ENCODE data around the gene OLFM1.

The OLFM1 gene

GRCh38 chr9:135077497-135078200 lies 9.8 kb upstream of the OLFM1 start:
- DNase-seq, result peak; percentile 65

GRCh38 chr9:135078361-135078821 lies 9.1 kb upstream of the OLFM1 start:
- peak; percentile 89 for DNase-seq

GRCh38 chr9:135079018-135079417 lies 8.4 kb upstream of the OLFM1 start:
- no peak for DNase-seq

DNA sequence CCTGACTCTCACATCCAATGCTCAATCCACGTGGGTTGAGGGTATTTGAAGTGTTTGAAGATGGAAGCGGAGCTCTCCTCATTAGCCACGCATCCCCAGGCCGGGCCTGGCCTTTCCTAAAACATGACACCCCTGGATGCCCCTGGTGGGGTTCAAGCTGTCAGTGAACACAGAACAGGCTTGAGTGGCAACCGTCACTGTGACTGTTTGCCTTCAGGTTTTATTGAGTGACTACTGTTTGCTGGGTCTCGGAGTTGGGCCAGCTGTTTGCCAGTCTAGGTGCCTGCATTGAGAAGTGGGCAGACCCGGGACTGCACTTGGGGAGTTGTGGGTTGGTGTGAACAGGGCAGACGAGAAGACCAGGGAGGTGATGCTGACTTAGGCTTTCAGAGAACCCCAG lies 7.8 kb upstream of the OLFM1 start:
- DNase-seq, result no peak

- DNase-seq, result peak; percentile 55
Measured at GRCh38 chr9:135080286-135081263, 6.9 kb upstream of the OLFM1 start.

- no peak for DNase-seq
Measured at GRCh38 chr9:135081264-135081660, 6.2 kb upstream of the OLFM1 start.

- DNase-seq, result no peak
Measured at GRCh38 chr9:135081731-135082130, 5.7 kb upstream of the OLFM1 start.

DNA sequence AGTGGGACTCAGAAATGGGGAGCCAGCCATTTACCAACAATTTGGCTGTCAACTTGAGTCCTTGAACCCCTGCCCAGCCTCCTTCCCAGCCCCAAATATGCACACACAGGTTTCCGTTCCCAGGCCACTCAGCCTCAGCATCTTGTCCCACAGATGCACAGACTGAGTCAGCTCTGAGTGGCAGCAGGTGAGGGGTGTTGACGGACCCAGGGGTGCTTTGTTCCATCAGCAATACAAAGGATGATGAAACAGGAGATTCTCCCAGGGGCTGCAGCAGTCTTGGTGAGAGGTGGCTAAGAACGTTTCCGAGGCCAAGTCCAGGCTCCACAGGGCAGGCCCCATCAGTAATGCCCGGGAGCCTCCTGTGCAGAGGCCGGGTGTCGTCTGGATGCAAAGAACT lies 4.9 kb upstream of the OLFM1 start:
- peak; percentile 22 for DNase-seq

DNA sequence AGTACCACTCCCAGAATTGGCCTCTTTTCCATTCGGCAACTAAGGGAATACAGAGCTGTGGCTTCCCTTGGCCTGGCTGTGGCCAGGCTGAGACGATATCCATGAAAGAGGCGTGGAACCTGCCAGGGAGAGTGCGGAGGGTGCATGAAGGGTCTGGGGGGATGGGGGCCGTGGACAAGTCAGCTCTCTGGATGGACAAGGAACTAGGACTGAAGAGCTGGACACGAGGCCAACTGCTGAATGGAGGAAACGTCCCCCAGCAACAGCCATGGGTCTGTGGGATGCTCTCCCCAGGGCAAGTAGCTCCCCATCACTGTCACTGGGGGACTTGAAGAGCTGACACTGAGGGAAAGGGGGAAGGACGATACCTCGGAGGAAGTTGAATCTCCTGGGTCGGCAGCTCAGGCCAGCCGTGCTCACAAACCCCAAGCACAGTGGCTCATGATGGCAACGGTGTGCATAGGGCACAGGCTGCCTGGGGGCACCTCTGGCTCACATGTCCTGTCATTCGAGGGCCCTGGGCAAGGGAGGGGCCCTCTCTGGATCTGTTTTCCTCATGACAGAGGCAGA lies 4.1 kb upstream of the OLFM1 start:
- no peak for DNase-seq

DNA sequence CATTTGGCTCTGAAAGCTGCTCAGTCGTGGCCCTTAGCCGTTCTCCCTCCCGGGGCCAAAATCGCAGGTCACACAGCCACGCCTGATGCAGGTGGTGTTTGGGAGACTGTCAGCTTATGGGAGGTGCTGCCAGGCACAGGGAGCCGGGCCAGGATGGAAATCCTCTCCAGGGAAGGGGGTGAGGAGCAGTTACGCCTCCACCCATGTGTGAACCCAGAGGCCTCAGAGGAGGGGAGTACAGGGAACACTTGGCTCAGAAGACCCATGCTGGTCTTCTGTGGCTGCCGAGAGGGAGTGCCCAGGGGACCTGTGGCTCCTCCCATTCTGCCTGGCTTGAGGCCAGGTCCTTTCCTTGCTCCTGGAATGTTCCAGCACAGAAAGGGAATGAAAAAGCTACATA lies 3.6 kb upstream of the OLFM1 start:
- DNase-seq, result peak; percentile 79

DNA sequence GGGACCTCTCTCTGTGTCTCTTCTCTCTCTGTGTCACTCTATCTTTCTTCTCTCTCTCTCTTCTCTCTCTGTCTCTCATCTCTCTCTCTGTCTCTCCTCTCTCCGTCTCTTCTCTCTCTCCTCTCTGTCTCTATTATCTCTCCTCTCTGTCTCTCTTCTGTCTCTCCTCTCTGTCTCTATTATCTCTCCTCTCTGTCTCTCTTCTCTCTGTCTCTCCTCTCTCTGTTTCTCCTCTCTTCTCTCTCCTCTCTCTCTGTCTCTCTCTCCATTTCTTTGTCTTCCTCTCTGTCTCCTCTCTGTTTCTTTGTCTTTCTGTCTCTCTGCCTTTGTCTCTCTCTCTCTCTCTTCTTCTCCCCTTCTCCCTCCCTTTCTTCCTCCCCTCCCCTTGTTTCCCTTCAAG lies 3.2 kb upstream of the OLFM1 start:
- DNase-seq, result no peak

DNA sequence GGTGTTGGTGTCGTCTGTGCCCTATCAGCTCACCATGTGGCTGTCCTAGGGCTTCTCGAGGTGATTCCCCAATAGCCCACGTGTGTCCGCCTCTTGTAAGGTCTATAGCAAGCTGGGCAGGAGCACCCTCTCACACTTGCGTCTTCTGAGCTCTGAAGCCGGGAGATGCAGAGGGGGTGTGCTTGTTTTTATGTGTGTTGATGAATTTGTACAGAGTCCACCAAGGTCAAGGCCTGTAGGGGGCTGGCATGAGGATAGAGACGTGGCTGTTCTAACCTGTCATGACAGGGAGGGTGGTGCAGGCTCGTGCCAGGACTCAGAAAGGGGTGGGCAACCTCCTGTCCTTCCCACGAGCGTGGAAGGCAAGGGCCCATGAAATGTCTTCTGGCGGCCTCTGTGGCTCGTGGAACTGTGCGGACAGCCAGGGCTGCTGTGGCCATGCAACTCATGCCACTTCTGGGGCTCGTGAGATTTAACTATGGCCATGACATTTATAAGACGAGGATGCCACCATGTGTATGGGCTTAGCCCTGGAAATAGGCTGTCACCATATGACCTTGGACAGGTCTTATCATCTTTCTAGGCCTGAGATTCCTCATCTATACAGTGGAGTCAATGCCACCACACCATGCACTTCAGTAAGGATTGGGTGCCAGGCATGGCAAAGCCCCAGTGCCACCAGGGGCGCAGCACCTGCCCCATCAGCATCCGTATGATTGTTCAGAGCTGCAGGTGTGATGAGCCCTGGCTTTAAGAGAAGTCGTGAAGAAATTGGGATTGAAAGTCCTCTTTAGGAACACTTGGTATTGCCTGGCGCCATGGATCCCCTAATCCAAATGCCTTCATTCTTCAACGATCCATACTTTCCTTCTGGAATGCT lies 2.3 kb upstream of the OLFM1 start:
- no peak for DNase-seq

DNA sequence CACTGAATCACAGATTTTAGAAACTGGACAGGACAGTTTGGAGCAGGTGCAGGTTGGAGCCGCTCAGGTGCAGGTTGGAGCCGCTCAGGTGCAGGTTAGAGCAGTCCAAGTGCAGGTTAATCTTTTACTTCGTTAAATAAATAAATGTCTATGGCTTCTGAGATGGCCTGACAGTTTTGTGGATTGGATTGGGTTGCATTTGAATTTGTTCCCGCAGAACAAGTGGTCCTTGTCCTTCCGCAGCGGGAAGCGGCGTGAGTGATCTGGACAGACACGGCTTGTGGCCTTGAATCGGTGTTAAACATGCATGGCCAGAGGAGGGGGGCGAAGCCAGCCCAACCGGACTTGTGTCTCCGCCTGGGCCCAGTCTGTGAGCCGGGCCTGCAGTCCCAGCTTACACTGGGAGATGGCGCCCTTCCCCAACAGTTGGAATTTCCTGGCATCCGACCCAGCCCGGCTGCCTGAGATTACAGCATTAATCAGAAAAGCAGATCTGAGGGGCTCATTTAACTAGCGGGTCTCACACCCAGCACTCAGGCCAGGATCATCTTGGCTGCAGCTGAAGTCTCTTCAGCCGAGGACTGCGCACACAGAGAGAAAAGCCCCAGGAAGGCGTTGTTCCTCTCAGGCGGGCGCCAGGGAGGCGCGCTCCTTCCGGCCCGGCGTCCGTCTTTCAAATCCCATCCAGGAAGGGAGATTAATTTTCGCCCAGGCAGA lies 1.5 kb upstream of the OLFM1 start:
- peak; percentile 67 for DNase-seq

DNA sequence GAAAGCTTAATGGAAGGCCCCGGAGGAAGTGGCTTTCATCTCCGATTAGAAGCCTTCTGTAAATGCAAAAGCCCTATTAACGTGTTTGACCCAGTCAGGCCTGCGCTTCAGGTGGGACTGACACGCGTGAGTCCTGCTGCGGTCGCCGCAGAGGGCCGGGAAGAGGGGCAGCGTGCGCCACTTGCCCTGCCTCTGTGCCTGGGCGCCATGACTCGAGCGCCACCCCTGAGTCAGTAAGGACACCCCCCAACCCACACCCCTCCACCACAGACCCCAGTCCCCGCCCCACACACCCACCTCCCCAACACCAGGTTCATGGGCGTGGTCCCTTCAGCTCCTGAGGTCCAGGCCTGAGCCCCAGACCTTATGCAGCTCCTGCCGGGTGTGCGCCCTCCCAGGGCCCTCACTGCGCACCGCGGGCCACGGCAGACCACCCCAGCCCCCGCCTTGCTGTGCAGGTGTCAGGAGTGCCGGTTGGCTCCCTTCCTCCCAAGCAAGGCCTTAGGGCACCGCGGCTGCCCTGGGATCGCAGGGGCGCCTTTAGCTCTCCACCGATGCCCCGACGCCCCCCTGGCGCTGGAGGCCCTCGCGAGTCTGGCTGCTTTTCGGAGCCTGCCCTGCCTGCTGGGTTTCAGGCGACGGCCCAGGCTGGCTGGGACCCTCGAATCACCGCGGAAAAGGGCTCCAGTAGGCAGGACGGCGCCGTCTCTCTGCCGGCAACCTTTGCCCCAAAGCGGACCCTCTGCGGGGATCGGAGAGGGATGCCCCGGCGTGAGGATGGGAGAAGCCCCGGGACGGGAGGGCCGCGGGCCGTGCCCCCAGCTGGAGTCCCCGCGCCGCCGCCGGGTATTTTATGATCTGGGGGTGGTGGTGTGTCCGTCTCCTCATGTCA lies 625 bp upstream of the OLFM1 start:
- no peak for DNase-seq

DNA sequence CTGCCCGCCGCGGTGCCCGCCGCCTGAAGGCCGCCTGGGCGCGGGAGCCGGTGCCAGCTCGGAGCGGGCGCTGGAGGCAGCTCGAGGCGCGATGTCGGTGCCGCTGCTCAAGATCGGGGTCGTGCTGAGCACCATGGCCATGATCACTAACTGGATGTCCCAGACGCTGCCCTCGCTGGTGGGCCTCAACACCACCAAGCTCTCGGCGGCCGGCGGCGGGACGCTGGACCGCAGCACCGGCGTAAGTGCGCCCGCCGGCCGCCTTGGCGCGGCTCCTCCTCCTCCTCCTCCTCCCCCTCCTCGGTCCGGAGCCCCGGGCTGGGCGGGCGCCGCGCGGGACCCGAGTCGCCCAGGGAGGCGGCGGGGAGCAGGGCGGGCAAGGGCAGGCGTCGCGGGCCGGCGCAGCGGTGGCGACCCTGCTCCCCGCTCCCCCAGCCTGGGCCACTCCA lies 455 bp downstream of the OLFM1 start:
- DNase-seq, result peak; percentile 15

GRCh38 chr9:135088348-135088978 lies 995 bp downstream of the OLFM1 start:
- no peak for DNase-seq

DNA sequence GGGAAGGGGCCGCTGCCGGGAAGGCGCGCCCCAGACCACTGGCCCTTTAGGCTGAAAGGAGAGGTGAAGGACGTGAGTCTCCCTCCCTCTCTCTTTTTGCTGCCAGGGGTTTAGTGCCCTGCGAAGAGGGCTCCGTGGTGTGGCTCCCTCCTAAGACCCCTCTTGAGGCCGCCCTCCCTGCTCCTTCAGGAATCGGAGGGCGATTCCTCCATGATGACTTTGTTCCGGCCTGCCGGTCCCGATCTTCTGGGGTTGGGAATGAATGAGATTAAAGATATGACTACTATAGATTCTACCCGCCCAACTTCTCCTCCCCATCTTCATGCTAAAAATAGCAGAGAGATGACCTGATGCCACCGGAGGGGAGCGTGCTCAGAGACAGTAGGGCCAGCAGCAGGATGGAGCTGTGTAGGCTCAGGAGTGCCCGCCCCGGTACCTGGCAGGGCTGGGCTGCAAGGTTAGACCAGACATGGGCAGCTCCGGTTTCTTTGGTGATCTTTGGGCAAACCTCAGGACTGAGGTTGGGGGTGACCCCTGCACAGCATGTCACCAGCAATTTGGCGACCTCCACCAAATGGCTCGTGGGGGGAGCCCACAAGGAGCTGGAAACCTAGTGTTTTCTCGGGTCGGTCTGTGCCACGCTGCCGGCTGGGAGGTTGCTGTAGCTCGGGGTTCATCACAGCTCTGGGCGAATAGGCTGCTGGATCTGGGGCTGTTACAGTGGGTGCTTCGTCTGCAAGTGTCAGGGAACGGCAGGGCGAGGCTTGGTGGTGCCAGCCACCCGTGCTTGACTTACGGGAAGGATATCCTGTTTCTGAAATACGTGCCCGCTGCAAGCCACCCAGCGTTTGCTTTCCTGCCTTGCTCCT lies 1.7 kb downstream of the OLFM1 start:
- peak; percentile 7 for DNase-seq

GRCh38 chr9:135090081-135090480 lies 2.6 kb downstream of the OLFM1 start:
- DNase-seq, result no peak

DNA sequence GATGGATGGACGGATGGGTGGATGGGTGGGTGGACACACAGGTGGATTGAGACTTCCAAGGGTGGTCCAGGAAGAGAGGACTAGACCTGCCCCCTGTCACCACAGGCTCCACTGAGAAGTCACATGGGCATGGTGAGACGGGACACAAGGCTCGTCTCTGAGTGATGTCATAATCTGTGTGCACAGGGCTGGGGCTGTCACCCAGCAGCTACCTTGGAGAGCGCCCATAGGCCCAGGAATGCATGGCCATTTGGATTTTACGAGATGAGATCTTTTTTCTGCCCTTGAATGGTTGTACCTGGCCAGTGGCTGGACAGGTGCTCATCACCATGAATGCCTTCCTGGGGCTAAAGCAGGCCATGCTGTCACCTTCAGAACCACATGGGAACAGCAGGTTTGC lies 3.1 kb downstream of the OLFM1 start:
- no peak for DNase-seq

All from NCI-H2171 treated with DMSO at 0.1 percent for 48 hours (cell line).